ENCODE data around the gene DOCK4.

DOCK4 gene

DNA sequence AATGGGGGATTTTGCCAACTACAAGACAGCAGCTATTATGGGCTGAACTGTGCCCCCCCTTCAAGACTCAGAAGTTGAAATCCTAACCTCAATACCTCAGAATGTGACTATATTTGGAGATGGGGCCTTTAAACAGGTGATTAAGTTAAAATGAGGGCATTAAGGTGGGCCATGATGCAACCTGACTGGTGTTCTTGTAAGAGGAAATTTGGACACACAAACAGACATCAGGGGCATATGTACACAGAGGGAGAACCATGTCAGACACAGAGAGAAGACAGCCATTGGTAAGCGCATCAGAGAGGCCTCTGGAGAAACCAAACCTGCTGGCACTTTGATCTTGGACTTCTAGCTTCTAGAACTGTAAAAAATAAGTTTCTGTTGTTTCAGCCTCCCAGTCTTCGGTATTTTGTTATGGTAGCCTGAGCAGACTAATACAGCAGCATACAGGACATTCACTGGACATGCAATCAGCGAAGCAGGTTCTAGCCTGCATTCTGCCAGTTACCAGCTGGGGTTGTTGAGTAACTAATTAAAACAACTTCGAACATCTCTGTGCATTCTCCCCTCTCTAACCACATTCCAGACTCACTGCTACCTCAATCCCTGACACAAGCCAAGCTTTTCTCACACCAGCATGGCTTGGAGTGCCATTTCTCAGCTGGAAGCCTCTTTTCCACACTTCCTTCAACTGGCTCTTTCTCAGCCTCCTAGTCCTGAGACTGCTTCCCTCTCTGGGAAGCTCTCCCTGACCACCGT is 141.4 kb downstream of the DOCK4 start:
- no peaks in the 10 kb centered on the region for H3K9me2 ChIP-seq (replicated peaks; ENCODE audit: insufficient read depth, low read length)
- no peaks in the 10 kb centered on the region for H3K27me3 ChIP-seq (ENCODE audit: low read length)
- no peak overlapping the region for H2AFZ ChIP-seq (ENCODE audit: low read depth, low read length, severe bottlenecking)
- TF ChIP-seq, protein P1, sequence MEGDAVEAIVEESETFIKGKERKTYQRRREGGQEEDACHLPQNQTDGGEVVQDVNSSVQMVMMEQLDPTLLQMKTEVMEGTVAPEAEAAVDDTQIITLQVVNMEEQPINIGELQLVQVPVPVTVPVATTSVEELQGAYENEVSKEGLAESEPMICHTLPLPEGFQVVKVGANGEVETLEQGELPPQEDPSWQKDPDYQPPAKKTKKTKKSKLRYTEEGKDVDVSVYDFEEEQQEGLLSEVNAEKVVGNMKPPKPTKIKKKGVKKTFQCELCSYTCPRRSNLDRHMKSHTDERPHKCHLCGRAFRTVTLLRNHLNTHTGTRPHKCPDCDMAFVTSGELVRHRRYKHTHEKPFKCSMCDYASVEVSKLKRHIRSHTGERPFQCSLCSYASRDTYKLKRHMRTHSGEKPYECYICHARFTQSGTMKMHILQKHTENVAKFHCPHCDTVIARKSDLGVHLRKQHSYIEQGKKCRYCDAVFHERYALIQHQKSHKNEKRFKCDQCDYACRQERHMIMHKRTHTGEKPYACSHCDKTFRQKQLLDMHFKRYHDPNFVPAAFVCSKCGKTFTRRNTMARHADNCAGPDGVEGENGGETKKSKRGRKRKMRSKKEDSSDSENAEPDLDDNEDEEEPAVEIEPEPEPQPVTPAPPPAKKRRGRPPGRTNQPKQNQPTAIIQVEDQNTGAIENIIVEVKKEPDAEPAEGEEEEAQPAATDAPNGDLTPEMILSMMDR (IDR thresholded peaks at IDR 0.05; ENCODE audit: insufficient read depth, low read length, poor library complexity, severe bottlenecking), result no peak
- no peak for TF ChIP-seq EZH2phosphoT487 (conservative IDR thresholded peaks at IDR 0.05; ENCODE audit: low read length)
- no peaks in the 10 kb centered on the region for H3K36me3 ChIP-seq (ENCODE audit: low read length)
- H3K9me3 ChIP-seq (ENCODE audit: insufficient read depth, low read length), result no peaks in the 10 kb centered on the region
- no peak overlapping the region for H3K4me2 ChIP-seq (ENCODE audit: low read depth, low read length, poor library complexity, severe bottlenecking)
- H3K4me3 ChIP-seq (ENCODE audit: insufficient read depth, low read length, poor library complexity, severe bottlenecking), result no peak overlapping the region
- H3K79me2 ChIP-seq (ENCODE audit: insufficient read depth, low read length), result no peaks in the 10 kb centered on the region
- no peaks in the 10 kb centered on the region for H4K20me1 ChIP-seq (ENCODE audit: low read depth, low read length)
- no peak overlapping the region for H3K27ac ChIP-seq (ENCODE audit: low read depth, low read length)
- no peak overlapping the region for H3K9ac ChIP-seq (ENCODE audit: low read length)
- no peaks in the 10 kb centered on the region for H3F3A ChIP-seq (ENCODE audit: insufficient read depth)

DNA sequence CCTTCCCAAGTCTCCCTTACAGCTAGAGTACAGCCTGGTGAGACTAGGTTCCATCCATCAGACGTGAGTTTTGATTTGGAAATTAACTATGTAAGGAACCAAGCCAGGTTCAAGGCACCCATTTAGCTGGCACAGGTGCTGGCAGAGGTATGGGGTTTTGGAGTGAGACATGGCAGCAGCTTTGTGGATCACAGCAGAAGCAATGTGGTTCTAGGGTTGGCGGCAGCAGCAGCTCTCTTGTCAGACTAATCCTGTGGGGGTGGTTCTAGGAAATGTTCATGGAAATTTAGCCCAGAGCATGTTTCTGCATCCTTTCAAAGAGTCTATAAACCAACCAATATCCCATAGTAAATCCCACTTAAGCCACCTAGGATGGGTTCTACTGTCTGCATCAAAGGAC is 142.2 kb downstream of the DOCK4 start:
- H3K9ac ChIP-seq (ENCODE audit: low read length), result no peak overlapping the region
- H3F3A ChIP-seq (ENCODE audit: insufficient read depth), result no peaks in the 10 kb centered on the region
- no peaks in the 10 kb centered on the region for H3K79me2 ChIP-seq (ENCODE audit: insufficient read depth, low read length)
- no peaks in the 10 kb centered on the region for H4K20me1 ChIP-seq (ENCODE audit: low read depth, low read length)
- no peak overlapping the region for H2AFZ ChIP-seq (ENCODE audit: low read depth, low read length, severe bottlenecking)
- H3K9me2 ChIP-seq (replicated peaks; ENCODE audit: insufficient read depth, low read length), result no peaks in the 10 kb centered on the region
- no peaks in the 10 kb centered on the region for H3K36me3 ChIP-seq (ENCODE audit: low read length)
- no peaks in the 10 kb centered on the region for H3K27me3 ChIP-seq (ENCODE audit: low read length)
- no peak overlapping the region for H3K4me3 ChIP-seq (ENCODE audit: insufficient read depth, low read length, poor library complexity, severe bottlenecking)
- H3K9me3 ChIP-seq (ENCODE audit: insufficient read depth, low read length), result no peaks in the 10 kb centered on the region
- no peak overlapping the region for H3K4me2 ChIP-seq (ENCODE audit: low read depth, low read length, poor library complexity, severe bottlenecking)
- no peak overlapping the region for H3K27ac ChIP-seq (ENCODE audit: low read depth, low read length)
- TF ChIP-seq, protein P1 (IDR thresholded peaks at IDR 0.05; ENCODE audit: insufficient read depth, low read length, poor library complexity, severe bottlenecking), result no peak
- no peak for TF ChIP-seq EZH2phosphoT487 (conservative IDR thresholded peaks at IDR 0.05; ENCODE audit: low read length)

DNA sequence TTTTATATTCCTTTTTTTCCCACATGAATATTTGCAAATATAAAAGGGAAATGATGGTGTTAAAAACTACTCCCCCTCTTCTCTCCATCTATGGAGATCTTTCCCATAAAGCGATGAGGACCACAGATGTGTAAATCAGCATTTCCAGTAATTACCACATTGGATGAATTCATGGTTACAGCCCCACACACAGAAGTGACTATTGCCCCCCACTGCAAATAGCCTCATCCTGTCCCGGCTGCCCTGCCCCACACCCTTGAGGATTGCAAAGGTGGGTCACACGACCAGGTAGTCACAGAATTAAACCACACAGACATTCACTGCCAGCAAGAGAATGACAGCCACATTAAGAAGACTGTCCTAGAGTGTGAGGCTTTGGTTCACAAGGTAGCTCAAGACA is 145.1 kb downstream of the DOCK4 start:
- H3K4me3 ChIP-seq (ENCODE audit: insufficient read depth, low read length, poor library complexity, severe bottlenecking), result no peak overlapping the region
- no peak overlapping the region for H3K4me2 ChIP-seq (ENCODE audit: low read depth, low read length, poor library complexity, severe bottlenecking)
- H3K27ac ChIP-seq (ENCODE audit: low read depth, low read length), result no peak overlapping the region
- H3K9me3 ChIP-seq (ENCODE audit: insufficient read depth, low read length), result no peaks in the 10 kb centered on the region
- TF ChIP-seq, protein P1 (IDR thresholded peaks at IDR 0.05; ENCODE audit: insufficient read depth, low read length, poor library complexity, severe bottlenecking), result no peak
- no peak for TF ChIP-seq EZH2phosphoT487 (conservative IDR thresholded peaks at IDR 0.05; ENCODE audit: low read length)
- H3K36me3 ChIP-seq (ENCODE audit: low read length), result no peaks in the 10 kb centered on the region
- no peaks in the 10 kb centered on the region for H3K27me3 ChIP-seq (ENCODE audit: low read length)
- no peaks in the 10 kb centered on the region for H4K20me1 ChIP-seq (ENCODE audit: low read depth, low read length)
- no peaks in the 10 kb centered on the region for H3K79me2 ChIP-seq (ENCODE audit: insufficient read depth, low read length)
- no peak overlapping the region for H3K9ac ChIP-seq (ENCODE audit: low read length)
- H3F3A ChIP-seq (ENCODE audit: insufficient read depth), result no peaks in the 10 kb centered on the region
- no peak overlapping the region for H2AFZ ChIP-seq (ENCODE audit: low read depth, low read length, severe bottlenecking)
- H3K9me2 ChIP-seq (replicated peaks; ENCODE audit: insufficient read depth, low read length), result no peaks in the 10 kb centered on the region
